ENCODE data around the gene MAMSTR. TPM values are rescaled to one million over a fixed set of nuclear protein-coding genes. Genes with fewer than 3 reads are reported as not detected.

The MAMSTR gene
- total RNA-seq, 5 donors from 2014 or later (not counting 1 experiment from before 2014, with no cell fraction given) = 0.56 to 2.4 (median 1.6) TPM

DNA sequence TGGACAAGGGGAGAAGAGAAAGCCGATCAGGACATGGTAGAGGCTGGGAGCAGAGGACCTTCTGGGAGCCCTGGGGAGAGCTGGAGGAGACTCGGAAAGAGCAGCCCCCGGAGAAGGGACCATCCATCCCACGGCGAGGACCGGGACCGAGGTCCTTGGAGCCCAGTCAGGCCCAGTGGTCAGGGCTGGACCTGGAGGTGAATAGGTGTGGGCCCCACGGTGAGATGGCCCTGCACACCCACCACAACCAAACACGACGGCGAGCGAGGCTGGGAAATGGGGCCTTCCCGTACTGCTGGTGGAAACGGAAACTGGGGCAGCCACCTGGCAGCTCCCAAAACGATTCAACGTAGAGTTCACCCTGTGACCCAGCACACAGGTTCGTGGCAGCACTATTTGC is 43.0 kb downstream of the MAMSTR start:
- no peaks in the 10 kb centered on the region for H3K9me3 Mint-ChIP-seq
- H3K27ac Mint-ChIP-seq = no peak overlapping the region
- WGBS (ENCODE audit: insufficient coverage) = 80% methylated on average over 16 of the region's 17 CpGs
- no peaks in the 10 kb centered on the region for H3K27me3 Mint-ChIP-seq
- peaks cover 6 to 7% (median 6%) of the 10 kb centered on the region in 3 donors for H3K4me1 Mint-ChIP-seq
- ChIA-PET POLR2A (no interaction called here), CTCF (no interaction called here)
- peaks cover 0 to 10% of the 10 kb centered on the region in 2 experiments for H3K4me1 ChIP-seq (ENCODE audit: control insufficient read depth in 1 of 2, extremely low read depth in 1 of 2, insufficient read depth in 2 of 2, low read length in 2 of 2)
- no peak for ATAC-seq (replicated peaks in 1 of 4)
- no peak overlapping the region for H3K4me3 Mint-ChIP-seq
- no peaks in the 10 kb centered on the region for H3K9me3 ChIP-seq
- H3K27me3 ChIP-seq (replicated peaks in 1 of 2; ENCODE audit: control insufficient read depth in 2 of 2, extremely low read depth in 1 of 2, insufficient read depth in 2 of 2, low read length in 1 of 2) = no peaks in the 10 kb centered on the region
- no peaks in the 10 kb centered on the region for H3K36me3 ChIP-seq (ENCODE audit: control insufficient read depth in 2 of 2, extremely low read depth in 1 of 2, insufficient read depth in 1 of 2, low read length in 1 of 2)
- H3K36me3 Mint-ChIP-seq = no peaks in the 10 kb centered on the region
- H3K27ac ChIP-seq (ENCODE audit: low read length) = no peak overlapping the region
- DNase-seq = no peak
- no peak overlapping the region for H3K4me3 ChIP-seq (ENCODE audit: control insufficient read depth in 1 of 2, extremely low read depth in 1 of 2, low read length in 1 of 2)

DNA sequence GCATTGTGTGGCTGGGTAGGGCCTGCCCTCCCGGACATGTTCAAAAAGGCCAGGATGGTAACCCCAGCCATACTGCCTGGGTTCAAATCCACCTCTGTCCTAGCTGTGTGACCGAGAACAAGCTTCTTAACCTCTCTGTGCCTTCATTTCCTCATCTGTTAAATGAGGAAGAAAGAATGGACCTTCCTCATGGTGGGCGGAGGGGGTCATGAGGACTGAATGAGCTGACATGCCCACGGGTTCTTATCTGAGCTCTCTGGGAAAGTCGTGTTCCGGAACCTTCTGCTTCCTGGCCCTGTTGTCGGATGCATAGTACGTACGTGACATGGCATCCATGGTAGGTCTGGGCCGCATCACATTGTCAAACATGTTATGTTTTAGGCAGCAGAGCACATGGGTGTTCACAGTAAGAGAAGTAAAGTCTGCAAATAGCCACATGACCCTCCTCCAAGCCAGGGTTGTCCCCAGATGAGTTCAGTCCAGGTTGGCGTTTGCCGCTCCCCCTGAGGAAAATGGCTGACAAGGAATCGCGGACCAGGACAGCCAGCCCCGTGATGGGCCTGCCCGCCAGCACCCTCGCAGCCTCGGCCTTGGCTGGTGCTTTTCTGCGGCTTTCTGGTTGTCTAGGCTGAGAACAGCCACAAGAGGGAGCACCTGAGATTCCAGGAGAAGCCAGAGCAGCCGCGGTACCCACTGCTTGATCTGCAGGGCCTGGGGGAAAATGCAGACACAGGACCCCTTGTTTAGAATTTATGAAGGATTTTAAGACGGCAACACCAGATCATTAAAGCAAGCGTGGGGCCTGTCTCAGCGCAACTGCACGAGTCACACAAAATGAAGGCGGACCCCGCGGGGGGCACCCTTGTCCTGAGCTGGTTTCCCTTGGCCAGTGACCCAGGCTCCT is 44.4 kb downstream of the MAMSTR start:
- peak; percentile 43 to 89 (median 69) for DNase-seq
- POLR2A ChIA-PET = no interaction called here
- WGBS (ENCODE audit: insufficient coverage) = 46% methylated on average over 26 of the region's 28 CpGs
- Histone ChIP-seq H3K4me1 (ENCODE audit: control insufficient read depth in 1 of 2, extremely low read depth in 1 of 2, insufficient read depth in 2 of 2, low read length in 2 of 2) (peaks cover 0 to 10% of the 10 kb centered on the region in 2 experiments), H3K36me3 (ENCODE audit: control insufficient read depth in 2 of 2, extremely low read depth in 1 of 2, insufficient read depth in 1 of 2, low read length in 1 of 2) (no peaks in the 10 kb centered on the region), H3K4me3 (ENCODE audit: control insufficient read depth in 1 of 2, extremely low read depth in 1 of 2, low read length in 1 of 2) (no peak overlapping the region), H3K27me3 (replicated peaks in 1 of 2; ENCODE audit: control insufficient read depth in 2 of 2, extremely low read depth in 1 of 2, insufficient read depth in 2 of 2, low read length in 1 of 2) (no peaks in the 10 kb centered on the region), H3K27ac (ENCODE audit: low read length) (no peak overlapping the region), H3K9me3 (no peaks in the 10 kb centered on the region)
- Mint-ChIP-seq H3K4me1 (peaks cover 6 to 7% (median 6%) of the 10 kb centered on the region in 3 donors), H3K27ac (no peak overlapping the region), H3K36me3 (no peaks in the 10 kb centered on the region), H3K27me3 (no peaks in the 10 kb centered on the region), H3K9me3 (no peaks in the 10 kb centered on the region), H3K4me3 (no peak overlapping the region)
- peak; percentile 87 to 95 (median 92) for ATAC-seq (replicated peaks in 1 of 4)
- CTCF ChIA-PET = interaction anchor here (0.5 to 1.9 kb wide), 5 partner anchors 17 to 318 kb away, joined by 3 to 8 read pairs (median 3); partner anchors contain the start of genes CA11 (in 1 of the 2) and RUVBL2 (in 1 of the 2)

DNA sequence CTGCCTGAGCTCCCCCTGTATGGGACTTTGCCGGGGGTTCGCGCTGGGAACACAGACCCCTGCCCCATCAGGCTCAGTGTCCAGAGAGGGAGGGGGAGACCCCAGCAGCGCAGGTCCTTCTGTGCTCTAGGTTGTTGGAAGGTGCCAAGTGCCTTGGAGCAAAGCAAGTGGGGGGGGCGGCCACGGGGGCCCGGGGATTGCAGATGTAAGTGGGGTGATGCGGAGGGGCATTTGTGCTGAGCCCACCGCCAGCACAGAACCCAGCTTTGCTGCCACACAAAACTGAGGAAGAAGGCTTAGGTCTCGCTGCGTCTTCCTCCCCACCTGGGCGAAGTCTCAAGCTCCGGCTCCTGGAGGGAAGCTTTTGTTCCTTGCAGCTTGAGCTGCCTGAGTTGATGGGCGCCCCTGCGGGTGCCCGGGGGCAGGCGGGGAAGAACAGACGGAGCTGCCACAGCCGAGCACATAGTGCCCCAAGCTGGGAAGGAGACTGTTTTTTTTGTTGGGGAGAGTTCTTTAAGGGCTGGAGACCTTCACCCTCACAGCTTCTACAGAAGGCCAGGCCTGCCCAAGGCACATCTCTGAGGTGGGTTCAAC is 45.2 kb downstream of the MAMSTR start:
- Mint-ChIP-seq H3K27ac (no peak overlapping the region), H3K36me3 (no peaks in the 10 kb centered on the region)
- no peak overlapping the region for H3K27ac ChIP-seq (ENCODE audit: low read length)

DNA sequence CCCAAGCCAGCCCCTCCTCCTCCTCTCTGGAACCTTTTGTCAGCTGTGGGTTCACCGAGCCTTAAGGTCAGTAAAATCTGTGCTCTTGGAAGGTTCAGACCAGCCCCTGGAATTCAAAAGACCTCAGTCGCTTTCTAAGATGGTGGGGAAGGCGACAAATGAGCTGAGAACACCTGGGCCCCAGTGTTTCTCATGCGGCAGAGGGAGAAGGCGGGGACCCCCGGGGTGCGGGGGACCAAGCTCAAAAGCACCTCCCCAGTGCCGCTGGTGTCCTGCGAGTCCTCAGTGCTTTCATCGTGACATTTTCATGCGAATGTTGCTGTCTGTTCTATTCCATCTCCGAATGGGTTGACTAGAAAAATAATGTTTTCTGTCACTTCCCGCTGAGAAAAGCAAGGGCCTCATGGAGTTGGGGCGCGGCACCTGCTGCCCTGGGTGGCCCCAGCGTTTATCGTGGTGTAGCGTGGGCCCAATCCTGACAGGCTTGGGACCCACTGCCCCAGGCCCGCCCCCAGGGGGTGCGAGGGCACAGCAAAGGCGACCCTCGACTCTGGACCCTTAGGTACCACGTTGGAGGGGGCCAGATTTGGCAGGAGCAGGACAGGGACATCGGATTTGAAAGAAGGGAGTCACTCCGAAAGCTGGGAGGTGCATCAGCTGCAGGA is 46.0 kb downstream of the MAMSTR start:
- ChIA-PET CTCF (interaction anchor here in 1 of 2 donors (0.6 kb wide), 1 partner anchor 65 kb away, joined by 9 read pairs; no protein-coding TSS in a partner anchor), POLR2A (no interaction called here)
- H3K9me3 Mint-ChIP-seq = peaks cover 0 to 4% (median 0%) of the 10 kb centered on the region in 3 donors
- no peaks in the 10 kb centered on the region for H3K9me3 ChIP-seq
- no peak overlapping the region for H3K4me3 Mint-ChIP-seq
- no peaks in the 10 kb centered on the region for H3K27me3 ChIP-seq (replicated peaks in 1 of 2; ENCODE audit: control insufficient read depth in 2 of 2, extremely low read depth in 1 of 2, insufficient read depth in 2 of 2, low read length in 1 of 2)
- no peak overlapping the region for H3K4me3 ChIP-seq (ENCODE audit: control insufficient read depth in 1 of 2, extremely low read depth in 1 of 2, low read length in 1 of 2)
- H3K27me3 Mint-ChIP-seq = no peaks in the 10 kb centered on the region
- peaks cover 6 to 7% (median 6%) of the 10 kb centered on the region in 3 donors for H3K4me1 Mint-ChIP-seq
- no peak for ATAC-seq (replicated peaks in 1 of 4)
- H3K4me1 ChIP-seq (ENCODE audit: control insufficient read depth in 1 of 2, extremely low read depth in 1 of 2, insufficient read depth in 2 of 2, low read length in 2 of 2) = peaks cover 0 to 10% of the 10 kb centered on the region in 2 experiments
- no peak for DNase-seq
- 85% methylated on average over 24 of the region's 25 CpGs for WGBS (ENCODE audit: insufficient coverage)
- no peaks in the 10 kb centered on the region for H3K36me3 Mint-ChIP-seq
- no peaks in the 10 kb centered on the region for H3K36me3 ChIP-seq (ENCODE audit: control insufficient read depth in 2 of 2, extremely low read depth in 1 of 2, insufficient read depth in 1 of 2, low read length in 1 of 2)
- no peak overlapping the region for H3K27ac Mint-ChIP-seq
- H3K27ac ChIP-seq (ENCODE audit: low read length) = no peak overlapping the region

More for the DNA sequence above, 45.2 kb downstream of the MAMSTR start:
- Histone ChIP-seq H3K9me3 (no peaks in the 10 kb centered on the region), H3K4me3 (ENCODE audit: control insufficient read depth in 1 of 2, extremely low read depth in 1 of 2, low read length in 1 of 2) (no peak overlapping the region), H3K36me3 (ENCODE audit: control insufficient read depth in 2 of 2, extremely low read depth in 1 of 2, insufficient read depth in 1 of 2, low read length in 1 of 2) (no peaks in the 10 kb centered on the region), H3K4me1 (ENCODE audit: control insufficient read depth in 1 of 2, extremely low read depth in 1 of 2, insufficient read depth in 2 of 2, low read length in 2 of 2) (peaks cover 0 to 10% of the 10 kb centered on the region in 2 experiments), H3K27me3 (replicated peaks in 1 of 2; ENCODE audit: control insufficient read depth in 2 of 2, extremely low read depth in 1 of 2, insufficient read depth in 2 of 2, low read length in 1 of 2) (no peaks in the 10 kb centered on the region)
- H3K27me3 Mint-ChIP-seq = no peaks in the 10 kb centered on the region
- no peak overlapping the region for H3K4me3 Mint-ChIP-seq
- ATAC-seq (replicated peaks in 1 of 4) (no peak), DNase-seq (no peak)
- peaks cover 6 to 7% (median 6%) of the 10 kb centered on the region in 3 donors for H3K4me1 Mint-ChIP-seq
- no peaks in the 10 kb centered on the region for H3K9me3 Mint-ChIP-seq
- 83% methylated on average over 9 of the region's 19 CpGs for WGBS (ENCODE audit: insufficient coverage)
- POLR2A ChIA-PET = interaction anchor here in 1 of 2 donors (0.6 kb wide), 1 partner anchor 310 kb away, joined by 3 read pairs; no protein-coding TSS in a partner anchor
- CTCF ChIA-PET = interaction anchor here in 1 of 2 donors (0.6 to 1.9 kb wide), 3 partner anchors 28 to 319 kb away, joined by 3 to 8 read pairs (median 4); partner anchors contain the start of genes CA11 and RUVBL2

DNA sequence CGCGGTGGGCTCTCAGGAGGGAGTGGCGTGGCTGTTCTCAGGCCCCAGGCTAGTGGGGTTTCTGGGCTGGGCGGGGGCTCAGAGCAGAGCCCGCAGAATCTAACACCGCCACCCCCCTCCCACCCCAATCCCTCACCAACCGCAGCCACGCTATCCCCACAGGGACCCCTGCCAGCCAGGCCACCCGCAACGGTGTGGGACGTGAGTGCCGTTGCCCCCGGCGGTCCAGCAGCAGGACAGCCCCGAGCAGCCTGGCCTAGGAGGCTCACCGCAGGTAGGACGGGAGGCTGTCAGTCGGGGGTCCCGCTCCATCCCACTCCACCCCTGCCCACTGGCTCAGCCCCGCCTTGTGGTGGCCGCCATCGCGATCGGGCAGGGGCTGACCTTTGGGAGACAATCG is 46.5 kb downstream of the MAMSTR start, which contains the start of gene NTN5:
NTN5 (minus strand) TSS at position 24 of the 400 bp plus-strand sequence. CDS start 2,031 bp downstream, outside the sequence.
- H3K4me3 Mint-ChIP-seq = no peak within 1 kb of the TSS
- H3K27ac Mint-ChIP-seq = no peak within 1 kb of the TSS
- no peaks in the 10 kb centered on the region for H3K36me3 Mint-ChIP-seq
- H3K4me3 ChIP-seq (ENCODE audit: control insufficient read depth in 1 of 2, extremely low read depth in 1 of 2, low read length in 1 of 2) = no peak within 1 kb of the TSS
- no peak within 1 kb of the TSS for H3K27ac ChIP-seq (ENCODE audit: low read length)
- H3K4me1 Mint-ChIP-seq = peaks cover 6 to 7% (median 6%) of the 10 kb centered on the region in 3 donors
- peaks cover 0 to 10% of the 10 kb centered on the region in 2 experiments for H3K4me1 ChIP-seq (ENCODE audit: control insufficient read depth in 1 of 2, extremely low read depth in 1 of 2, insufficient read depth in 2 of 2, low read length in 2 of 2)
- H3K27me3 Mint-ChIP-seq = no peaks in the 10 kb centered on the region
- peaks cover 0 to 4% (median 0%) of the 10 kb centered on the region in 3 donors for H3K9me3 Mint-ChIP-seq
- ChIA-PET CTCF (no interaction called here), POLR2A (no interaction called here)
- 83% methylated on average over 13 of the region's 25 CpGs for WGBS (ENCODE audit: insufficient coverage)
- ATAC-seq (replicated peaks in 1 of 4) = no peak
- no peak for DNase-seq
- H3K9me3 ChIP-seq = no peaks in the 10 kb centered on the region
- H3K36me3 ChIP-seq (ENCODE audit: control insufficient read depth in 2 of 2, extremely low read depth in 1 of 2, insufficient read depth in 1 of 2, low read length in 1 of 2) = no peaks in the 10 kb centered on the region
- H3K27me3 ChIP-seq (replicated peaks in 1 of 2; ENCODE audit: control insufficient read depth in 2 of 2, extremely low read depth in 1 of 2, insufficient read depth in 2 of 2, low read length in 1 of 2) = no peaks in the 10 kb centered on the region

DNA sequence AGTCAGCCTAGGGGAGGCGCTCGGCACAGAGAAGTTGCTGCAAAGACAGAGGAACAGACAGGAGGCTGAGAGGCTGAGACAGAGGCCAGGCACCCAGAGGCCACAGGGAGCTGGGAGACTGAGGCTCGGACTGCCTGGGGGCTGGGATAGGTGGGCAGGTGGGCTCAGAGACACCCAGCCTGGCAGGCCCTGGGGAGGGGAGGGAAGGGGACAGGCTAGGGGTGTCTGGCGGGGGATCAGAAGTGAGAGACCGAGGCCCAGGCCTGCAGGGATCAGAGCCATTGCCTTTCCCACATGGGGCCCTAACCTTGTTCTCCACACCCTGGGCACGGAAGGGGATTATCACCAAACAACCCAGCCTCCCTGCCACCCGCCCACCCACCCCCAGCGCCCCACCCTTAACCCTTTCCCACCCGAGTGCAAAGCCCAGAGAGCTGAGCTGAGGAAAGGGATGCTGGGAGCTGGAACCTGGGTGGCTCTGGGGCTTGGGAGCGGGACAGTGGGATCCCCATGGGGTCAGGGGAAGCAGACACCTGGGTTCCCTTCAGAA is 48.0 kb downstream of the MAMSTR start:
- Mint-ChIP-seq H3K36me3 (no peaks in the 10 kb centered on the region), H3K9me3 (peaks cover 0 to 4% (median 0%) of the 10 kb centered on the region in 3 donors), H3K4me1 (peaks cover 6 to 7% (median 6%) of the 10 kb centered on the region in 3 donors), H3K27ac (no peak overlapping the region), H3K4me3 (no peak overlapping the region), H3K27me3 (no peaks in the 10 kb centered on the region)
- H3K27ac ChIP-seq (ENCODE audit: low read length) = no peak overlapping the region
- ATAC-seq (replicated peaks in 1 of 4) (no peak), DNase-seq (no peak)
- WGBS (ENCODE audit: insufficient coverage) = 100% methylated on average over 2 of the region's 10 CpGs
- no peaks in the 10 kb centered on the region for H3K27me3 ChIP-seq (replicated peaks in 1 of 2; ENCODE audit: control insufficient read depth in 2 of 2, extremely low read depth in 1 of 2, insufficient read depth in 2 of 2, low read length in 1 of 2)
- H3K4me1 ChIP-seq (ENCODE audit: control insufficient read depth in 1 of 2, extremely low read depth in 1 of 2, insufficient read depth in 2 of 2, low read length in 2 of 2) = peaks cover 0 to 10% of the 10 kb centered on the region in 2 experiments
- H3K4me3 ChIP-seq (ENCODE audit: control insufficient read depth in 1 of 2, extremely low read depth in 1 of 2, low read length in 1 of 2) = no peak overlapping the region
- ChIA-PET POLR2A (no interaction called here), CTCF (no interaction called here)
- H3K9me3 ChIP-seq = no peaks in the 10 kb centered on the region
- no peaks in the 10 kb centered on the region for H3K36me3 ChIP-seq (ENCODE audit: control insufficient read depth in 2 of 2, extremely low read depth in 1 of 2, insufficient read depth in 1 of 2, low read length in 1 of 2)
